Cardiac muscle cell (in vitro differentiated cells and primary cell): ENCODE data around the gene TNFRSF11A. TPM values are rescaled to one million over a fixed set of nuclear protein-coding genes. Genes with fewer than 3 reads are reported as not detected.

Source experiments
- DNase-seq, 2 donors: peaks; one replicate each; pipeline versions ENCODE4 v3.0.0 to v3.0.0-alpha.2; 2010 to 2017; ENCODE audit warnings: low read depth in 1 of 2, low spot score in 1 of 2
- H3K27ac ChIP-seq: fragments of 200-600 bp; sonication (generic); 2 replicates; pipeline ENCODE4 v1.5.1; 2016
- H3K27me3 ChIP-seq: fragments of 200-600 bp; sonication (generic); 2 replicates; pipeline ENCODE4 v1.6.0; 2016; ENCODE audit warnings: control low read depth
- H3K36me3 ChIP-seq: fragments of 200-600 bp; sonication (generic); 2 replicates; pipeline ENCODE4 v1.5.1; 2016; ENCODE audit warnings: control low read depth
- H3K4me1 ChIP-seq: fragments of 200-600 bp; sonication (generic); 2 replicates; pipeline ENCODE4 v1.8.1; 2017; ENCODE audit warnings: low read depth, mild to moderate bottlenecking, mixed run types
- H3K4me3 ChIP-seq: fragments of 200-600 bp; sonication (generic); 2 replicates; pipeline ENCODE4 v1.5.1; 2016; ENCODE audit warnings: mild to moderate bottlenecking
- H3K9me3 ChIP-seq: fragments of 200-600 bp; sonication (generic); 2 replicates; pipeline ENCODE4 v1.5.1; 2017; ENCODE audit warnings: low read depth, mild to moderate bottlenecking, control low read depth
- polyA plus RNA-seq: library from polyadenylated mRNA; unstranded; fragments of >200 nt; fragmentation: Nextera tagmentation; extraction: Ambion mirVana; gene quantifications from 2 replicates; pipeline ENCODE4 v1.2.1, GENCODE V29; 2016
- total RNA-seq: library from RNA; depleted of rRNA; stranded (reverse); fragments of >200 nt; gene quantifications from 2 replicates; pipeline ENCODE4 v1.2.3, GENCODE V29; 2016
- TF ChIP-seq, protein P1 (sequence below): IDR thresholded peaks from 2 replicates; pipeline ENCODE4 v1.5.1; 2012; ENCODE audit warnings: low read depth, mild to moderate bottlenecking, low read length

TNFRSF11A gene
- total and polyA plus RNA-seq, 2 experiments from 2014 or later: 0.66 to 1.2 TPM

DNA sequence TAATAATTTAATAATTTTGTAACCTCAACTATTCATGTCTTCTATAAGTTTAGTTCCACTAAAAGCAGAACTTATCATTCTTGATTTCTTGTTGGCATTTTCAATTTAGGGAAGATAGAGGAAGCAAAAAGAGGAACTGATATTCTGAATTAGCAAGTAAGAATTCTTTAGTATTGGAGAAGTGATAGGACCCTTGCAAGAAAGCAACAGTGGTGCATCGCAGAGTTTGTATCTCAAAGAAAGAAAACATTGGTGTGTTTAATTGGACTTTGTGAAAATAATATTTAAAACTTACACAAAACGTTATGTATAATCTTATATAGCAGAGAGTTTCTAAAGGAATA lies 36.5 kb upstream of the TNFRSF11A start:
- H3K27me3 ChIP-seq: no peaks in the 10 kb centered on the region
- peaks cover 18% of the 10 kb centered on the region for H3K36me3 ChIP-seq

DNA sequence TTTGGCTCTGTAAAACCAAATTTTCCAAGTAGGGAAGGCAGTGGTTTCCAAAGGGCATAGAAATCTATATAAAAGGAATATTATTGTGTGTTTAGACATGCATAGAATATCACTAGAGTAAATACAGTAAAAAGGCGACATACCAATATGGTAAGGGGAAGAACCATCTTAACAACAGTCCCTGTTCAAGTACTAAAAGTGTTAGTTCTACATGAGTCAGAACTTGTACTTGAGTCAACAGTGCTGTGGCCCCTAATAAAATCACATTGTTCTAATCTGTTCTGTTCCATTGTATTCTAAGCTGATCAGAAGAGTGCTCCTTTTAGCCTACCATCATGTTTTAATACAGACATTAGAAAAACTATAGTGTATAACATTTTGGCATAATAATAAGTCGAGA lies 36.1 kb upstream of the TNFRSF11A start:
- DNase-seq: no peak
- H3K27ac ChIP-seq: no peak overlapping the region
- TF ChIP-seq, protein P1, sequence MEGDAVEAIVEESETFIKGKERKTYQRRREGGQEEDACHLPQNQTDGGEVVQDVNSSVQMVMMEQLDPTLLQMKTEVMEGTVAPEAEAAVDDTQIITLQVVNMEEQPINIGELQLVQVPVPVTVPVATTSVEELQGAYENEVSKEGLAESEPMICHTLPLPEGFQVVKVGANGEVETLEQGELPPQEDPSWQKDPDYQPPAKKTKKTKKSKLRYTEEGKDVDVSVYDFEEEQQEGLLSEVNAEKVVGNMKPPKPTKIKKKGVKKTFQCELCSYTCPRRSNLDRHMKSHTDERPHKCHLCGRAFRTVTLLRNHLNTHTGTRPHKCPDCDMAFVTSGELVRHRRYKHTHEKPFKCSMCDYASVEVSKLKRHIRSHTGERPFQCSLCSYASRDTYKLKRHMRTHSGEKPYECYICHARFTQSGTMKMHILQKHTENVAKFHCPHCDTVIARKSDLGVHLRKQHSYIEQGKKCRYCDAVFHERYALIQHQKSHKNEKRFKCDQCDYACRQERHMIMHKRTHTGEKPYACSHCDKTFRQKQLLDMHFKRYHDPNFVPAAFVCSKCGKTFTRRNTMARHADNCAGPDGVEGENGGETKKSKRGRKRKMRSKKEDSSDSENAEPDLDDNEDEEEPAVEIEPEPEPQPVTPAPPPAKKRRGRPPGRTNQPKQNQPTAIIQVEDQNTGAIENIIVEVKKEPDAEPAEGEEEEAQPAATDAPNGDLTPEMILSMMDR: no peak
- H3K4me1 ChIP-seq: no peaks in the 10 kb centered on the region
- H3K9me3 ChIP-seq: no peaks in the 10 kb centered on the region
- H3K36me3 ChIP-seq: peaks cover 18% of the 10 kb centered on the region
- H3K27me3 ChIP-seq: no peaks in the 10 kb centered on the region
- H3K4me3 ChIP-seq: no peak overlapping the region

More for the DNA sequence above, 36.5 kb upstream of the TNFRSF11A start:
- no peak for DNase-seq
- TF ChIP-seq, protein P1: no peak
- Histone ChIP-seq H3K4me1 (no peaks in the 10 kb centered on the region), H3K9me3 (no peaks in the 10 kb centered on the region), H3K27ac (no peak overlapping the region), H3K4me3 (no peak overlapping the region)

DNA sequence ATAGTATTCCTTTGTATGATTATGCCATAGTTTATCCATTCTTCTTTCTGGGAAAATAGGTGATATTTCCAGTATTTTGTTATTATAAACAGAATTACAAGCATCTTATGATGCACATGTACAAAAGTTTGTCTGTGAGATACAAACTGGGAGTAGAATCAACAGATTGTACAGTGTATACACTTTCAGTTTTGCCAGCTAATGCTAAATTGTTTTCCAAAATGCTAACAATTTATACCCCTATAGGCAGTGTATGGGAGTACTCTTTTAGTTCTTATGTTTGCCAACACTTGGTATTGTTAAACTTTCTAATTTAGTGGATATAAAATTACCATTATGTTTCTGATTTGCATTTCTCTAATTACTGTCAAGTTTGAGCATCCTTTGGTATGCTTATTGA lies 31.0 kb upstream of the TNFRSF11A start:
- Histone ChIP-seq H3K4me3 (no peak overlapping the region), H3K36me3 (peaks cover 15% of the 10 kb centered on the region), H3K9me3 (no peaks in the 10 kb centered on the region), H3K4me1 (no peaks in the 10 kb centered on the region), H3K27me3 (no peaks in the 10 kb centered on the region), H3K27ac (no peak overlapping the region)
- no peak for DNase-seq
- TF ChIP-seq, protein P1: no peak

DNA sequence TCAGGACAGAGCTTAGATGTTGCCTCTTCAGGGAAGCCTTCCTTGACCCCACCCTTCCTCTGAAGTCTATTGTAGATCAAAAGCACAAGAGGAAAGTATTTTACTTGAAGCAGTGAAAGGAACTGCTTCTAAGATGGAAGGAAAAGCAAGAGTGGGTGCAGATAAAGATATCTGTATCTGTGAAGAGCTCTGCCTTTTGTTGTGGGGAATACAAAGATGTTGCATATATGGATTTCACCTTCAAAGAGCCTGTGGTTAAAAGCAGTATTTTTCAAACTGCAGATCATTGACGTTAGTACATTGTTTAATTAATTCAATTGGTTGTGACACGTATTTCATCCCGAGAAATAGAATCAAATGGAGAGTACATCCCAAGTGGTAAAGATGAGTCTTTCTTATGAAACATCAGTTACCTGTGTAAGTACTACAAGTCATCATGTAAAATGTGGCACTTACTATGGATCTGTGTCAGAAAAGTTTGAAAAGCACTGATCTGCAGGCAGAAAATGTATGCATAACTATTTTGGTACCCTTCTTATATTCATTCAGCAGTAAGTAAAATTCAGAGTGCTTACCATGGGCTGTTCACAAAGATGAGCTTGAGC lies 24.6 kb upstream of the TNFRSF11A start:
- H3K4me1 ChIP-seq: no peaks in the 10 kb centered on the region
- no peak overlapping the region for H3K4me3 ChIP-seq
- no peaks in the 10 kb centered on the region for H3K27me3 ChIP-seq
- TF ChIP-seq, protein P1: no peak
- peaks cover 14% of the 10 kb centered on the region for H3K36me3 ChIP-seq
- no peak overlapping the region for H3K27ac ChIP-seq
- no peaks in the 10 kb centered on the region for H3K9me3 ChIP-seq
- no peak for DNase-seq

DNA sequence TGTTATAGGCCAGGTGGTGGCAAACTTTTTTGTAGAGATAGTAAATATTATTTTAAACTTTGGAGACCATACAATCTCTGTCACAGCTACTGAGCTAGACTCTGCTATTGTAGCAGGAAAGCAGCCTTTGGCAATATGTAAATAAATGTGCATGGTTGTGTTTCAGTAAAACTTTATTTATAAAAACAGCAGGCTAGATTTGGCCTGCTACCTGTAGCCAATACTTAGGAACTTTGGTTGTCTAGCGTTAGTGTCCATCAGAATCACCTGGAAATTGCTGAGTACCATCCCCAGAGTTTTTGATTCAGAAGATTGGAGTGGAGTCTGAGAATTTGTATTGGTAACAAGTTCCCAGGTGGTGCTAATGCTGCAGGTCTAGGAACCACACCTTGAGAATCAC lies 23.8 kb upstream of the TNFRSF11A start:
- Histone ChIP-seq H3K27me3 (no peaks in the 10 kb centered on the region), H3K4me1 (no peaks in the 10 kb centered on the region), H3K4me3 (no peak overlapping the region), H3K27ac (no peak overlapping the region), H3K9me3 (no peaks in the 10 kb centered on the region), H3K36me3 (peaks cover 19% of the 10 kb centered on the region)
- TF ChIP-seq, protein P1: no peak
- no peak for DNase-seq
